Activated CD4-positive, alpha-beta memory T cell treated with anti-CD3 and anti-CD28 coated beads, Interleukin-2, amount 10 ng/mL, durations not matched to agents 7 days and 5 days (primary cell): ENCODE results near the gene NUP50. TPM values are rescaled to one million over a fixed set of nuclear protein-coding genes. Genes with fewer than 3 reads are reported as not detected.

Experiments used
- CTCF ChIA-PET: fragments of 350-600 bp; sonication (Branson Sonifier 250); formaldehyde crosslinking; loops from one replicate; lab custom pipeline; 2021; ENCODE audit warnings: antibody characterized with exemption, inconsistent platforms; lab: Charles Lee
- POLR2A ChIA-PET: fragments of 350-600 bp; sonication (Branson Sonifier 250); formaldehyde crosslinking; loops from one replicate; lab custom pipeline; 2021; ENCODE audit warnings: antibody characterized with exemption; lab: Charles Lee
- DNase-seq: peaks from one replicate; pipeline ENCODE4 v3.0.0-alpha.2; 2020
- H3K27ac Mint-ChIP-seq: one replicate; pipeline ENCODE4 v1.8.0; 2021; ENCODE audit warnings: mild to moderate bottlenecking, mixed read lengths
- H3K27me3 Mint-ChIP-seq: one replicate; pipeline ENCODE4 v1.8.0; 2021; ENCODE audit warnings: mixed read lengths
- H3K36me3 Mint-ChIP-seq: one replicate; pipeline ENCODE4 v1.8.0; 2021; ENCODE audit warnings: low read depth, mixed read lengths
- H3K4me1 Mint-ChIP-seq: one replicate; pipeline ENCODE4 v1.8.0; 2021; ENCODE audit warnings: mixed read lengths
- H3K4me3 Mint-ChIP-seq: one replicate; pipeline ENCODE4 v1.8.0; 2021; ENCODE audit warnings: mild to moderate bottlenecking, mixed read lengths
- H3K9me3 Mint-ChIP-seq: one replicate; pipeline ENCODE4 v1.8.0; 2021; ENCODE audit warnings: mixed read lengths
- total RNA-seq, 2 experiments: library from RNA; stranded (reverse); gene quantifications; one replicate each; pipeline ENCODE4 v1.2.3, GENCODE V29; 2021

NUP50 gene
- total RNA-seq, 2 experiments from 2014 or later = 160 to 167 TPM

- H3K27me3 Mint-ChIP-seq = no peaks in the 10 kb centered on the region
Measured at GRCh38 chr22:45235851-45236342, 72.2 kb downstream of the NUP50 start.

GRCh38 chr22:45237065-45237990 lies 73.6 kb downstream of the NUP50 start:
- H3K4me1 Mint-ChIP-seq = peaks cover 20% of the 10 kb centered on the region
- DNase-seq = no peak
- CTCF ChIA-PET = no interaction called here
- H3K27me3 Mint-ChIP-seq = no peaks in the 10 kb centered on the region
- no peak overlapping the region for H3K4me3 Mint-ChIP-seq
- peaks cover 4% of the 10 kb centered on the region for H3K36me3 Mint-ChIP-seq
- POLR2A ChIA-PET = interaction anchor here (1.2 kb wide), 1 partner anchor 74 kb away, joined by 4 read pairs; the partner anchor contains the start of gene NUP50
- no peak overlapping the region for H3K27ac Mint-ChIP-seq
- H3K9me3 Mint-ChIP-seq = no peaks in the 10 kb centered on the region

More at GRCh38 chr22:45235851-45236342, 72.2 kb downstream of the NUP50 start:
- no peak overlapping the region for H3K4me3 Mint-ChIP-seq
- H3K36me3 Mint-ChIP-seq = peaks cover 4% of the 10 kb centered on the region
- no peak for DNase-seq
- no peak overlapping the region for H3K27ac Mint-ChIP-seq
- peaks cover 9% of the 10 kb centered on the region for H3K4me1 Mint-ChIP-seq
- ChIA-PET CTCF (no interaction called here), POLR2A (no interaction called here)
- H3K9me3 Mint-ChIP-seq = no peaks in the 10 kb centered on the region

Other genes starting within 250 kb of the NUP50 start
- not detected for gene PHF21B, start 153.9 kb upstream of the NUP50 start, total RNA-seq
- gene KIAA0930, start 77.0 kb downstream of the NUP50 start, total RNA-seq = 10 to 100 TPM; 22.2 to 30.0 TPM
- gene UPK3A, start 121.0 kb downstream of the NUP50 start, total RNA-seq = not detected
- gene FAM118A, start 146.0 kb downstream of the NUP50 start, total RNA-seq = 10 to 100 TPM; 73.9 to 74.7 TPM
- gene SMC1B, start 249.7 kb downstream of the NUP50 start, total RNA-seq = under 1 TPM; 0.50 to 0.81 TPM
- gene RIBC2, start 249.8 kb downstream of the NUP50 start, total RNA-seq = 1 to 10 TPM; 7.3 to 7.8 TPM